Sigmoid colon (tissue), 4 donors: ENCODE measurements around the gene MS4A2.

ENCODE experiments used
- EP300 ChIP-seq, 4 donors: sonication (generic); formaldehyde crosslinking; IDR thresholded peaks; one replicate each; pipeline ENCODE4 v1.6.1; 2017; ENCODE audit warnings: antibody characterized with exemption in 4 of 4
- POLR2A ChIP-seq, 2 donors: fragments of 450-650 bp; IDR thresholded peaks; one replicate each; pipeline ENCODE4 v1.6.1; 2016; ENCODE audit warnings: antibody characterized with exemption in 2 of 2, mild to moderate bottlenecking in 2 of 2, moderate library complexity in 2 of 2
- TF ChIP-seq, protein P1 (sequence below), 4 experiments: fragments of 450-650 bp in 3 of 4; fragments of 200-600 bp in 1 of 4; IDR thresholded peaks; one replicate each; pipeline ENCODE4 v1.5.1; 2016 to 2019; ENCODE audit warnings: antibody characterized with exemption in 4 of 4, mild to moderate bottlenecking in 3 of 4, moderate library complexity in 2 of 4

DNA sequence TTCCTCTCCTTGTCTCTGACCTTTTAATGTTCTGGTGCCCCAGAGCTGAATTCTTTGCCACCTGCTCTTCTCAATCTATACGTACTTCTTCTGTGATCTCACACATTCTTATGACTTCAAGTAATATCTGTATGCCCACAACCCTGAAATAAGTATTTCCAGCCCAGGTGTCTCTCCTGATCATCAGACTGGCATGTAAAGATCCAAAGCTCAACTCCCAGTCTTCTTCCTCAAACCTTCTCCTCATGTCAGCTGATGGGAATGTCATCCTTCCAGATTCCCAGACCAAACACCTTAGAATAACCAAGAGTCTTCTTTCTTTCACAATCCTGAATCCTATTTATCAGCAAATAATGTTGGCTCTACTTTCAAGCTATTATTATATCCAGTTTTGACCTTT, 22.7 kb upstream of the MS4A2 start:
- TF ChIP-seq POLR2A (IDR thresholded peaks at IDR 0.05) (no peak), EP300 (IDR thresholded peaks at IDR 0.05) (no peak)
- TF ChIP-seq, protein P1, sequence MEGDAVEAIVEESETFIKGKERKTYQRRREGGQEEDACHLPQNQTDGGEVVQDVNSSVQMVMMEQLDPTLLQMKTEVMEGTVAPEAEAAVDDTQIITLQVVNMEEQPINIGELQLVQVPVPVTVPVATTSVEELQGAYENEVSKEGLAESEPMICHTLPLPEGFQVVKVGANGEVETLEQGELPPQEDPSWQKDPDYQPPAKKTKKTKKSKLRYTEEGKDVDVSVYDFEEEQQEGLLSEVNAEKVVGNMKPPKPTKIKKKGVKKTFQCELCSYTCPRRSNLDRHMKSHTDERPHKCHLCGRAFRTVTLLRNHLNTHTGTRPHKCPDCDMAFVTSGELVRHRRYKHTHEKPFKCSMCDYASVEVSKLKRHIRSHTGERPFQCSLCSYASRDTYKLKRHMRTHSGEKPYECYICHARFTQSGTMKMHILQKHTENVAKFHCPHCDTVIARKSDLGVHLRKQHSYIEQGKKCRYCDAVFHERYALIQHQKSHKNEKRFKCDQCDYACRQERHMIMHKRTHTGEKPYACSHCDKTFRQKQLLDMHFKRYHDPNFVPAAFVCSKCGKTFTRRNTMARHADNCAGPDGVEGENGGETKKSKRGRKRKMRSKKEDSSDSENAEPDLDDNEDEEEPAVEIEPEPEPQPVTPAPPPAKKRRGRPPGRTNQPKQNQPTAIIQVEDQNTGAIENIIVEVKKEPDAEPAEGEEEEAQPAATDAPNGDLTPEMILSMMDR (IDR thresholded peaks at IDR 0.05): no peak
